Activated T-helper 1 cell treated with anti-CD3 and anti-CD28 coated beads, Interleukin-12 subunit alpha, Interleukin-12 subunit beta, Interleukin-2, Interleukin-4 antibody, amounts not matched to agents 30 ng/mL and 10 ng/mL and 1 ng/mL, durations not matched to agents 14 hours and 24 hours and 36 hours (primary cell): ENCODE measurements around the gene WFIKKN2. TPM values are rescaled to one million over a fixed set of nuclear protein-coding genes. Genes with fewer than 3 reads are reported as not detected.
"Not testable (repeated sequence)": the region's sequence is repeated elsewhere in the genome, so short reads cannot be mapped to it uniquely, and the experiment has no call there.

Experiments
- DNase-seq: peaks from one replicate; pipeline ENCODE4 v3.0.0; 2021; ENCODE audit warnings: low spot score
- H3K27ac Mint-ChIP-seq: one replicate; pipeline ENCODE4 v1.8.0; 2021; ENCODE audit warnings: mild to moderate bottlenecking, mixed read lengths
- H3K27me3 Mint-ChIP-seq: one replicate; pipeline ENCODE4 v1.8.0; 2022; ENCODE audit warnings: mild to moderate bottlenecking, moderate library complexity, mixed read lengths; ENCODE audit not compliant: insufficient read depth
- H3K36me3 Mint-ChIP-seq: one replicate; pipeline ENCODE4 v1.8.0; 2021; ENCODE audit warnings: low read depth, mixed read lengths
- H3K4me1 Mint-ChIP-seq: one replicate; pipeline ENCODE4 v1.8.0; 2021; ENCODE audit warnings: low read depth, mixed read lengths
- H3K4me3 Mint-ChIP-seq: one replicate; pipeline ENCODE4 v1.8.0; 2021; ENCODE audit warnings: mild to moderate bottlenecking, moderate library complexity, mixed read lengths
- H3K9me3 Mint-ChIP-seq: one replicate; pipeline ENCODE4 v1.8.0; 2021; ENCODE audit warnings: mixed read lengths
- intact Hi-C: fragments of 100-400 bp; cut with micrococcal nuclease; formaldehyde crosslinking; loops from one replicate; pipeline ENCODE4 v1.15.1; 2024
- total RNA-seq: library from RNA; stranded (reverse); gene quantifications from 2 replicates; pipeline ENCODE4 v1.2.3, GENCODE V29; 2022

Gene WFIKKN2
- total RNA-seq, 1 donor from 2014 or later: not detected

- H3K27ac Mint-ChIP-seq: peak within 1 kb of the TSS; percentile 99
- intact Hi-C loops: loop anchor here (1.0 to 2.0 kb wide), 5 partner anchors 44 to 300 kb away; partner anchors contain the start of genes ANKRD40, NME1 and NME2
- H3K9me3 Mint-ChIP-seq: no peaks in the 10 kb centered on the region
- peaks cover 25% of the 10 kb centered on the region for H3K36me3 Mint-ChIP-seq
- peak; percentile 94 for DNase-seq
- H3K4me3 Mint-ChIP-seq: peak within 1 kb of the TSS; percentile 100
- peaks cover 2% of the 10 kb centered on the region for H3K27me3 Mint-ChIP-seq
- H3K4me1 Mint-ChIP-seq: peaks cover 60% of the 10 kb centered on the region
These were observed 31.0 kb downstream of the WFIKKN2 start, which contains the start of gene TOB1 for GRCh38 chr17:50866261-50866949. Gene TOB1 (minus strand): TSS chr17:50866354. CDS start chr17:50864017, 2,337 bp downstream.

DNA sequence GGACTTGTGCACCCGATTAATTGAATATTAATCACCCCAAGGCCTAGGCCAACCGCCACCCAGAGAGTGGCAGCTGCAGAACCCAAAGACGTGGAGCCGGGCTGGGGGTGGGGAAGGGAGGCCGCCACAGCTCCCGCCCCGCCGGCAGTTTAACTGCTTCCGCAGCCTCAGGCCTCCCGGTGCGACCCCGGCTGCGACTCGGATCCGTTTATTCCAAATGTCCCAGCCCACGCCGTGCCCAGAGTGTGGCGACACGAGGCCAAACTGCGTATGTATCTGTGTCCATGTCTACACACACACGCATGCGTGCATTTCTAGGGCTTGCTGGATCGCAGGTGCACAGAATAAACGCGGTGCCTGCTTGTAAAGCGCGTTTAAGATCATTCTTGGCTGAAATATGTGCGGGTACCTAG, 31.6 kb downstream of the WFIKKN2 start:
- intact Hi-C loops: loop anchor here (1.0 to 2.0 kb wide), 8 partner anchors 44 to 299 kb away; partner anchors contain the start of genes ANKRD40, NME1 and NME2
- Mint-ChIP-seq H3K27me3 (peaks cover 2% of the 10 kb centered on the region), H3K27ac (peak overlapping the region; percentile 99), H3K4me3 (peak overlapping the region; percentile 91), H3K9me3 (no peaks in the 10 kb centered on the region), H3K4me1 (peaks cover 61% of the 10 kb centered on the region), H3K36me3 (peaks cover 20% of the 10 kb centered on the region)
- peak; percentile 55 for DNase-seq

GRCh38 chr17:50867363-50868139, 32.2 kb downstream of the WFIKKN2 start:
- H3K36me3 Mint-ChIP-seq: peaks cover 19% of the 10 kb centered on the region
- peak; percentile 81 for DNase-seq
- H3K27me3 Mint-ChIP-seq: peaks cover 2% of the 10 kb centered on the region
- no peaks in the 10 kb centered on the region for H3K9me3 Mint-ChIP-seq
- H3K4me3 Mint-ChIP-seq: peak overlapping the region; percentile 91
- peak overlapping the region; percentile 99 for H3K27ac Mint-ChIP-seq
- intact Hi-C loops: loop anchor here (1.0 to 2.0 kb wide), 5 partner anchors 43 to 254 kb away; no protein-coding TSS in a partner anchor
- peaks cover 66% of the 10 kb centered on the region for H3K4me1 Mint-ChIP-seq

GRCh38 chr17:50868140-50868438, 32.7 kb downstream of the WFIKKN2 start:
- Mint-ChIP-seq H3K4me3 (peak overlapping the region; percentile 91), H3K27ac (peak overlapping the region; percentile 99), H3K36me3 (peaks cover 15% of the 10 kb centered on the region), H3K27me3 (peaks cover 2% of the 10 kb centered on the region), H3K9me3 (no peaks in the 10 kb centered on the region), H3K4me1 (peaks cover 66% of the 10 kb centered on the region)
- intact Hi-C loops: no loop called here
- no peak for DNase-seq

- H3K27ac Mint-ChIP-seq: peak overlapping the region; percentile 27
- H3K9me3 Mint-ChIP-seq: no peaks in the 10 kb centered on the region
- H3K4me3 Mint-ChIP-seq: peak overlapping the region; percentile 91
- peaks cover 10% of the 10 kb centered on the region for H3K36me3 Mint-ChIP-seq
- H3K27me3 Mint-ChIP-seq: peaks cover 2% of the 10 kb centered on the region
- peaks cover 66% of the 10 kb centered on the region for H3K4me1 Mint-ChIP-seq
- DNase-seq: no peak
- intact Hi-C loops: no loop called here
These were observed 33.2 kb downstream of the WFIKKN2 start for GRCh38 chr17:50868602-50869001.

- intact Hi-C loops: no loop called here
- H3K9me3 Mint-ChIP-seq: no peaks in the 10 kb centered on the region
- peak overlapping the region; percentile 50 for H3K27ac Mint-ChIP-seq
- H3K4me3 Mint-ChIP-seq: peak overlapping the region; percentile 72
- peak; percentile 59 for DNase-seq
- H3K27me3 Mint-ChIP-seq: peaks cover 2% of the 10 kb centered on the region
- peaks cover 52% of the 10 kb centered on the region for H3K4me1 Mint-ChIP-seq
- H3K36me3 Mint-ChIP-seq: peaks cover 1% of the 10 kb centered on the region
These were observed 36.0 kb downstream of the WFIKKN2 start for GRCh38 chr17:50871364-50871763.

DNA sequence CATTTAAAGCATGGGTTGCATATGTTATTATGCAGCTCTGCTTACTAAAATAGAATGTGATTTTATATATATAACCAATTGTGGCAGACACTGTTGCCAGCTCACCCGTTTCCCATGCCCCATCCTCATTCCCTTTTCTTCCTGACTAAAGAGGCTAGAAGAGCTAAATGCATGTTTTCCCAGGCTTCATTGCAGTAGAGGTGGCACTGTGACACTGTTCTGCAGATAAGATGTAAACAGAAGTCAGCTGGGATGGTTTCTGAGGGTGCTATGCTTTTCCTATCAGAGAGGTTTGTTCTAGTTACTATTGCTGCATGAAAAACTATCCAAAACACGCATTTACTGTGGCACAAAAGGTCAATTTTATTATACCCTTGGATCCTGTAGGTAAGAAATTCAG, 36.5 kb downstream of the WFIKKN2 start:
- Mint-ChIP-seq H3K9me3 (no peaks in the 10 kb centered on the region), H3K27me3 (peaks cover 5% of the 10 kb centered on the region), H3K4me1 (peaks cover 52% of the 10 kb centered on the region), H3K4me3 (peak overlapping the region; percentile 8), H3K36me3 (peaks cover 1% of the 10 kb centered on the region), H3K27ac (peak overlapping the region; percentile 50)
- intact Hi-C loops: no loop called here
- DNase-seq: no peak

DNA sequence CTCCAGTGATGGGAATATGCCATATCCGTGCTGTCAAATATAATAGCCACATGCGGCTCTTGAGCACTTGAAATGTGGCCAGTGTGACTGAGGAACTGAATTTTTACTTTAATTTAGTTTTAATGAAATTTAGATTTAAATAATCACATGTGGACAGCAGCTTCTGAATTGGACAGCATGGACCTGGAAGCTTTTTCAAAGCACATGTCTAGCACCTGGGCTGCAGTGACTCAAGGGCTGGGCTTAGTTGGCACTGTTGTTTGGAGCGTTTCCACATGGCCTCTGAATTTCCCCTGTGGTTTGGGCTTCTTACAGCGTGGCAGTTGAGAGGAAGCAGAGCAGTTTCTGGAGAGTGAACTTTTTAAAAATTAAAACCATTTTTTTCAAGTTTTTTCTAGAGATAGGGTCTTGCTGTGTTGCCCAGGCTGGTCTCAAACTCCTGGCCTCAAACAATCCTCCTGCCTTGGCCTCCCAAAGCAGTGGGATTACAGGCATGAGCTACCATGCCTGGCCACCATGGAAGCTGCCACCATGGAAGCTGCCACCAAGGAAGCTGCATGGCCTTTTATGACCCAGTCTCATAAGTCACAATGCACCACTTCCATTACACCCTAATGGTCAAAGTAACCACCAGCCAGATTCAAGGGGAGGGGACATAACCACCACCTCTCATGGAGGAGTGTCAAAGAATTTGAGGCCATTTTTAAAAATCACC, 37.5 kb downstream of the WFIKKN2 start:
- peak; percentile 45 for DNase-seq
- H3K27me3 Mint-ChIP-seq: peaks cover 7% of the 10 kb centered on the region
- H3K36me3 Mint-ChIP-seq: peaks cover 1% of the 10 kb centered on the region
- H3K27ac Mint-ChIP-seq: no peak overlapping the region
- H3K9me3 Mint-ChIP-seq: no peaks in the 10 kb centered on the region
- H3K4me1 Mint-ChIP-seq: peaks cover 43% of the 10 kb centered on the region
- intact Hi-C loops: no loop called here
- H3K4me3 Mint-ChIP-seq: no peak overlapping the region

DNA sequence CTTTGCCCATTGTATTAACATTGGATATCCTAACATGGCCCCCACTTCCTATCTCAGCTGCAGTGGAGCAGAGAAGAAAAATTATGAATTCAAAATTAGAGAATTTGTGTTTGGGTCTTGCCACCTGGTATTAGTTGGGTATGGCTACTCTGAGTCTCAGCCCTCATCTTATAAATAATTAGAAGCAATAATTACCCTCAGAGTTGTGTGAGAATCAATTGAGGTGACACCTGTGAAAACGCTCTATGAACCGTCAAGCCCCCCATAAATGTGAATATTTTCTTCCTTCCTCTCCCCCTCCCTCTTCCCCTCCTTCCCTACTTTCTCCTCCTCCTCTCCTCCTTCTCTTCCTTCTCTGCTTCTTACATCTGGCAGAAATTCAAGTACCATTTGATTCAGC, 39.7 kb downstream of the WFIKKN2 start:
- DNase-seq: no peak
- Mint-ChIP-seq H3K27me3 (peaks cover 13% of the 10 kb centered on the region), H3K27ac (no peak overlapping the region), H3K9me3 (peaks cover 2% of the 10 kb centered on the region), H3K36me3 (peaks cover 1% of the 10 kb centered on the region), H3K4me3 (no peak overlapping the region), H3K4me1 (peaks cover 27% of the 10 kb centered on the region)
- intact Hi-C loops: no loop called here

- H3K27ac Mint-ChIP-seq, H3K9me3 Mint-ChIP-seq, H3K36me3 Mint-ChIP-seq, DNase-seq, intact Hi-C loops, H3K4me3 Mint-ChIP-seq: not testable (repeated sequence)
- Mint-ChIP-seq H3K4me1 (peaks cover 16% of the 10 kb centered on the region), H3K27me3 (peaks cover 16% of the 10 kb centered on the region)
These were observed 41.7 kb downstream of the WFIKKN2 start for GRCh38 chr17:50877042-50877441.

DNA sequence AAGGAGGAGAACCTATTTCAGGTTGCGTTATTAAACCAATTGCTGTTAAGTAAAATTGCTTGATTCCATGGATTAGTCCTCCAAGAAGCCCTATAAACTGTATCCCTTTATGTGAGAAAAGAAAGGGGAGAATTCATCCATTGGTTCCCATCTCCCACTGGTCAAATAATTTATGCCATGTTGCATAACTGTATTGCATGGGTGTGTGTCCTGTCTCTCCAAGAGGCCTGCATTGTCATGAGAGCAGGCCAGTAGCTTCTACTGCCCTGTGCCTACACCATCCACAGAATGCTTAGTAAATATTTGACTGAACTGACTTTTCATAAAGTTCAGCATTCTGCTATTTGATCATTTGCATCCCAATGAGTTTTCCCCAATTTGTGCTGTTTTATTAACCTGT, 42.5 kb downstream of the WFIKKN2 start:
- peaks cover 4% of the 10 kb centered on the region for H3K9me3 Mint-ChIP-seq
- peaks cover 11% of the 10 kb centered on the region for H3K4me1 Mint-ChIP-seq
- intact Hi-C loops: no loop called here
- DNase-seq: no peak
- peaks cover 1% of the 10 kb centered on the region for H3K36me3 Mint-ChIP-seq
- H3K4me3 Mint-ChIP-seq: no peak overlapping the region
- peaks cover 16% of the 10 kb centered on the region for H3K27me3 Mint-ChIP-seq
- H3K27ac Mint-ChIP-seq: no peak overlapping the region

DNA sequence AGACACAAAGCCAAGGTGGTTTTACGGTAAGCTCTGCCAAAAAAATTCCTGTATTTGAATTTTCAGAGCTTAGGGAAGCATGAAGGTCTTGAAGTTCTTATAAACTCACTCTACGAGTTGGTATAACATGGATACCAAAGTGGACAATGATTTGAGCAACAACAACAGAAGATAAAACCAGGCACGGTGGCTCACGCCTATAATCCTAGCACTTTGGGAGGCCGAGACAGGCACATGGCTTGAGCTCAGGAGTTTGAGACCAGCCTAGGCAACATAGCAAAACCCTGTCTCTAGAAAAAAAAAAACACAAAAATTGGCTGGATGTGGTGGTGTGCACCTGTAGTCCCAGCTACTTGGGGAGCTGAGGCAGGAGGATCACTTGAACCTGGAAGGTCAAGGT, 43.7 kb downstream of the WFIKKN2 start:
- peaks cover 1% of the 10 kb centered on the region for H3K36me3 Mint-ChIP-seq
- peaks cover 4% of the 10 kb centered on the region for H3K4me1 Mint-ChIP-seq
- H3K27me3 Mint-ChIP-seq: peaks cover 19% of the 10 kb centered on the region
- intact Hi-C loops: no loop called here
- H3K4me3 Mint-ChIP-seq: no peak overlapping the region
- H3K27ac Mint-ChIP-seq: no peak overlapping the region
- DNase-seq: no peak
- H3K9me3 Mint-ChIP-seq: peaks cover 4% of the 10 kb centered on the region
